Peyer's patch (tissue), 4 donors: ENCODE data around the gene DIS3L2.

ENCODE experiments used
- POLR2A ChIP-seq, 2 donors: fragments of 450-650 bp; IDR thresholded peaks; one replicate each; pipeline ENCODE4 v1.5.1; 2017; ENCODE audit warnings: antibody characterized with exemption in 2 of 2, mild to moderate bottlenecking in 2 of 2, moderate library complexity in 2 of 2
- TF ChIP-seq, protein P1 (sequence below), 6 experiments: fragments of 450-650 bp in 4 of 6; fragments of 200-600 bp in 2 of 6; sonication (generic) in 1 of 6; IDR thresholded peaks; one replicate each; pipeline ENCODE4 v1.5.1; 2017 to 2019; ENCODE audit warnings: antibody characterized with exemption in 6 of 6, mild to moderate bottlenecking in 3 of 6, moderate library complexity in 1 of 6

GRCh38 chr2:231965102-231965501, 3.6 kb downstream of the DIS3L2 start:
- no peak for TF ChIP-seq POLR2A (IDR thresholded peaks at IDR 0.05)
- TF ChIP-seq, protein P1, sequence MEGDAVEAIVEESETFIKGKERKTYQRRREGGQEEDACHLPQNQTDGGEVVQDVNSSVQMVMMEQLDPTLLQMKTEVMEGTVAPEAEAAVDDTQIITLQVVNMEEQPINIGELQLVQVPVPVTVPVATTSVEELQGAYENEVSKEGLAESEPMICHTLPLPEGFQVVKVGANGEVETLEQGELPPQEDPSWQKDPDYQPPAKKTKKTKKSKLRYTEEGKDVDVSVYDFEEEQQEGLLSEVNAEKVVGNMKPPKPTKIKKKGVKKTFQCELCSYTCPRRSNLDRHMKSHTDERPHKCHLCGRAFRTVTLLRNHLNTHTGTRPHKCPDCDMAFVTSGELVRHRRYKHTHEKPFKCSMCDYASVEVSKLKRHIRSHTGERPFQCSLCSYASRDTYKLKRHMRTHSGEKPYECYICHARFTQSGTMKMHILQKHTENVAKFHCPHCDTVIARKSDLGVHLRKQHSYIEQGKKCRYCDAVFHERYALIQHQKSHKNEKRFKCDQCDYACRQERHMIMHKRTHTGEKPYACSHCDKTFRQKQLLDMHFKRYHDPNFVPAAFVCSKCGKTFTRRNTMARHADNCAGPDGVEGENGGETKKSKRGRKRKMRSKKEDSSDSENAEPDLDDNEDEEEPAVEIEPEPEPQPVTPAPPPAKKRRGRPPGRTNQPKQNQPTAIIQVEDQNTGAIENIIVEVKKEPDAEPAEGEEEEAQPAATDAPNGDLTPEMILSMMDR (IDR thresholded peaks at IDR 0.05): no peak
